IPS-18c (cell line): Measurements from ENCODE around the gene OLFML1.

Source experiments
- H3K4me3 ChIP-seq: 2 replicates; pipeline ENCODE4 v1.7.0; 2013; ENCODE audit warnings: low read depth, mild to moderate bottlenecking, low read length, moderate library complexity; ENCODE audit not compliant: insufficient read depth
- H3K9me3 ChIP-seq: one replicate; pipeline ENCODE4 v1.6.1; 2013; ENCODE audit warnings: mild to moderate bottlenecking, low read length, moderate library complexity; ENCODE audit not compliant: control insufficient read depth, insufficient read depth

Gene OLFML1

GRCh38 chr11:7537265-7537664, 52.0 kb downstream of the OLFML1 start:
- Histone ChIP-seq H3K9me3 (no peaks in the 10 kb centered on the region), H3K4me3 (no peak overlapping the region)

- Histone ChIP-seq H3K4me3 (no peak overlapping the region), H3K9me3 (no peaks in the 10 kb centered on the region)
Measured at GRCh38 chr11:7538031-7538430, 52.7 kb downstream of the OLFML1 start.

- H3K9me3 ChIP-seq, result no peaks in the 10 kb centered on the region
- H3K4me3 ChIP-seq, result no peak overlapping the region
Measured at GRCh38 chr11:7538466-7539454, 53.5 kb downstream of the OLFML1 start.

- no peak overlapping the region for H3K4me3 ChIP-seq
- H3K9me3 ChIP-seq, result no peaks in the 10 kb centered on the region
Measured at GRCh38 chr11:7540830-7541555, 55.7 kb downstream of the OLFML1 start.

- Histone ChIP-seq H3K9me3 (no peaks in the 10 kb centered on the region), H3K4me3 (no peak overlapping the region)
Measured at GRCh38 chr11:7543302-7543701, 58.0 kb downstream of the OLFML1 start.

- Histone ChIP-seq H3K4me3 (no peak overlapping the region), H3K9me3 (no peaks in the 10 kb centered on the region)
Measured at GRCh38 chr11:7544021-7544420, 58.7 kb downstream of the OLFML1 start.

- H3K9me3 ChIP-seq, result no peaks in the 10 kb centered on the region
- no peak overlapping the region for H3K4me3 ChIP-seq
Measured at GRCh38 chr11:7545611-7546010, 60.3 kb downstream of the OLFML1 start.

- Histone ChIP-seq H3K9me3 (no peaks in the 10 kb centered on the region), H3K4me3 (no peak overlapping the region)
Measured at GRCh38 chr11:7546324-7546791, 61.1 kb downstream of the OLFML1 start.

- Histone ChIP-seq H3K9me3 (no peaks in the 10 kb centered on the region), H3K4me3 (no peak overlapping the region)
Measured at GRCh38 chr11:7547687-7548086, 62.4 kb downstream of the OLFML1 start.

GRCh38 chr11:7548659-7549274, 63.5 kb downstream of the OLFML1 start:
- H3K9me3 ChIP-seq, result no peaks in the 10 kb centered on the region
- H3K4me3 ChIP-seq, result no peak overlapping the region

- Histone ChIP-seq H3K9me3 (no peaks in the 10 kb centered on the region), H3K4me3 (no peak overlapping the region)
Measured at GRCh38 chr11:7549681-7550080, 64.4 kb downstream of the OLFML1 start.

- Histone ChIP-seq H3K9me3 (no peaks in the 10 kb centered on the region), H3K4me3 (no peak overlapping the region)
Measured at GRCh38 chr11:7551571-7551970, 66.3 kb downstream of the OLFML1 start.

- H3K9me3 ChIP-seq, result no peaks in the 10 kb centered on the region
- no peak overlapping the region for H3K4me3 ChIP-seq
Measured at GRCh38 chr11:7552666-7553065, 67.4 kb downstream of the OLFML1 start.

GRCh38 chr11:7555052-7555699, 69.9 kb downstream of the OLFML1 start:
- Histone ChIP-seq H3K4me3 (no peak overlapping the region), H3K9me3 (no peaks in the 10 kb centered on the region)

GRCh38 chr11:7558046-7558445, 72.7 kb downstream of the OLFML1 start:
- Histone ChIP-seq H3K9me3 (no peaks in the 10 kb centered on the region), H3K4me3 (no peak overlapping the region)

- Histone ChIP-seq H3K4me3 (no peak overlapping the region), H3K9me3 (no peaks in the 10 kb centered on the region)
Measured at GRCh38 chr11:7559398-7560283, 74.3 kb downstream of the OLFML1 start.
